Amygdala (tissue), 56 donors: Measurements from ENCODE around the gene RBM44.
"Not testable (repeated sequence)": the region's sequence is repeated elsewhere in the genome, so short reads cannot be mapped to it uniquely, and the experiment has no call there.

ENCODE experiments used
- DNase-seq, 56 donors: peaks; one replicate each; lab custom pipeline; 2025; lab: John Stamatoyannopoulos, UW

Gene RBM44

GRCh38 chr2:237774811-237775553 lies 23.6 kb upstream of the RBM44 start:
- DNase-seq = peak in 1 of 56 donors; percentile 30

DNA sequence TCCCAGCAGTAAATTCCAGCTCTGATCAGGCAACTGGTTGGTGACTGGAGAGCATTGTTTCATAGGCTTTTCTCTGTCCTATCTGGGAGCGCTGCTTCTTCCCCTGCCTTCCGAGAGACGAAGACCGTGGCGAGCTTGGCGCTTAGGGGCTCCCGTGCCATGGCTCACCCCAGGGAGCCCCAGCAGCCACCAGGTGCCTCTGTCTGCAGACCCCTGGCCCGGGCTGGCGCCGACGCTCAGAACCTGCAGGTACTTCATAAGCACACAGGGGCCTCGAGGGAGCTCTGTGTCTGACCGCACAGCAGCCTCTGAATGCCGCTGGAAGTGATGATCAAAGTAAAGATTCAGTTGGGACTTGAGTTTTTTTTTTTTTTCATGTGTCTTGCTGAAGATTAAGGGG lies 19.1 kb upstream of the RBM44 start:
- DNase-seq = no peak

GRCh38 chr2:237782181-237782580 lies 16.4 kb upstream of the RBM44 start:
- DNase-seq = no peak

DNA sequence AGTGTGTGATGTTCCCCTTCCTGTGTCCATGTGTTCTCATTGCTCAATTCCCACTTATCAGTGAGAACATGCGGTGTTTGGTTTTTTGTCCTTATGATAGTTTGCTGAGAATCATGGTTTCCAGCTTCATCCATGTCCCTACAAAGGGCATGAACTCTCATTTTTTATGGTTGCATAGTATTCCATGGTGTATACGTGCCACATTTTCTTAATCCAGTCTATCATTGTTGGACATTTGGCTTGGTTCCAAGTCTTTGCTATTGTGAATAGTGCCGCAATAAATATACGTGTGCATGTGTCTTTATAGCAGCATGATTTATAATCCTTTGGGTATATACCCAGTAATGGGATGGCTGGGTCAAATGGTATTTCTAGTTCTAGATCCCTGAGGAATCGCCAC lies 14.9 kb upstream of the RBM44 start:
- DNase-seq = not testable (repeated sequence)

- DNase-seq = no peak
Measured at GRCh38 chr2:237786936-237787335, 11.6 kb upstream of the RBM44 start.

GRCh38 chr2:237790353-237790752 lies 8.2 kb upstream of the RBM44 start:
- no peak for DNase-seq

- no peak for DNase-seq
Measured at GRCh38 chr2:237791977-237792727, 6.4 kb upstream of the RBM44 start.

DNA sequence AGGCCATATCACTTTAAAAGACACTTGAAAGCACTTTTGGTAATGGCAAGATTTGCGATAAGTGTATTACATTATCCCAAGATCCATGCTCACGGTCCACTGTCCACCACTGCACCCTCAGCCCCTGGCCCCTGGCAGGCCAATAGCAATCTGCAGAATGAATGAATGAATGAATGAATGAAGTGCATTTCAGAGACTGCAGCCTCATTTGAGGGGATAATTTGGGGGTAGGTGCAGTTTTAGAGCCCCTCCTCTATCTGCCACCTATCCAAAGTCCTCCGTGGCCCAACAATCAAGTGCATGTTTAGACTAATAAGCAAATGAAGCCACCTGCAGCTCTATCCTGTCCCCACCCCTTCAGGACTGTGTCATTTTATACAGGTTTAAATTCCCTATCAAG lies 1.3 kb upstream of the RBM44 start:
- DNase-seq = no peak

- no peak for DNase-seq
Measured at GRCh38 chr2:237799060-237799428, 465 bp downstream of the RBM44 start.

DNA sequence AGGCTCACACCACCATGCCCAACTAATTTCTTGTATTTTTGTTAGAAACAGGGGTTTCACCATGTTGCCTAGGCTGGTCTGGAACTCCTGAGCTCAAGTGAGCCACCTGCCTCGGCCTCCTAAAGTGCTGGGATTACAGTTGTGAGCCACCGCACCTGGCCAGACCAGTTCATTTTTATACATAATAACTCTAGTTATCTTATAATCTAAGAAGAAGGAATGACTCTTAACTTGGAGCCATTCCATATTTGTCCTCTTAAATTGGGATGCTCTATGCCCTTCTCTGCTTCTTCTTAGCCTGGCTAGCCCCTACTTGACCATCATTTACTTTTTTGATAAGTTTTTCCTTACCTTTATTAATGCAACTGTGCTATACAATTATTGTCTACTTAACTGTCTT lies 2.9 kb downstream of the RBM44 start:
- DNase-seq = no peak

DNA sequence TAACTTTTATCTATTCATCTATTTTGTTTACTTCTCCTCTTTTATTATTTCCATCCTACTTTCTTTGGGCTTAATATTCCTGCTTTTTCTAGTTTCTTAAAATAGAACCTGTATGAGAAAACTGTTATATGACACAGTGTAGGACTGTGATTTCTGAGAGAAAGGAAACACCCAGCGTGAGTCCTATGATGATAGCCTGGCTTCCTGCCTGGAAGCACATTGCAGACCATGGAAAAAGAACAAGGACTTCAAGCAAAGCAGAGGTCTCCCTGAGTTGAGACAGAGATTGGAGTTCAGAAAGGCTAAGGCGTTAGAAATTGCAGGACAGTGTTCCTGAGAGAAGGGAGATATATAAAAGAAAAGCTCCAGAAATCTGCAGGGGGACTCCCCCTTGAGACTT lies 7.8 kb downstream of the RBM44 start:
- no peak for DNase-seq

DNA sequence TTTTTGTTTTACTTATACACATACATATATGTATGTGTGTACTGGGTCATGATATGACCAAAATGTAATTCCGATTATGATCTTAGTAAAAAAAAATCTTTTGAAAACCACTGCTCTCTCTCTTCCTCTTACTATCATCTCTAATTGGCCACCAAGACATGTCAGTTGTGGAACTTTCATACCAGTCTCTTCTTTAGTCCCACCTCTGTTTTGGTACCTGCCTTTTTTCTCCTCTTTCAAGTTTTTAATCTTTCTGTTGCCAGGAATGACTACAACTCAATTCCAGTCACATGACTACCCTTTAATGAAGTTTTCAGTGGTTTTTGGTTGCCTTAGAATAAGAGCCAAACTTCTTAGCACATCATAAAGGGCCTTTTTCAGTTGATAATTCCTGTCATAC lies 17.1 kb downstream of the RBM44 start:
- DNase-seq = no peak

- DNase-seq = no peak
Measured at GRCh38 chr2:237816531-237816930, 18.0 kb downstream of the RBM44 start.

DNA sequence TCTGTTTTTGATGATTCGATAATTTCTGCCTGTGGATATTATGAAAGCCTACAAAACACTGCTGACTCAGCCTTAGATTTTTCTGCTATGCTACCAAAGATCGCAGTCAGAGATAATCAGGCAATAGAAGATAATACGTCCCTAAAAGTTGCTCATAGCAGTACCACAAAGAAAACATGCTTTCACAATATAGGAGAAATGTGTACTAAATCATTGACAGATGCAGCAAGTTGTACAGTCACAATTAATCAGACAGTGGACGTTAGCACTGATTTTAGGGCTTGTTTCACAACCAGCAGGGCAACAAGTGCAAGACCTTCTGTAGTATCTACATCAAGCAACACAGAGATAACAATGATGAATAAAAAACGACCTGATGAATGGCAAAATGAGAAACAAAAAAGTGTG lies 19.5 kb downstream of the RBM44 start:
- DNase-seq = no peak

DNA sequence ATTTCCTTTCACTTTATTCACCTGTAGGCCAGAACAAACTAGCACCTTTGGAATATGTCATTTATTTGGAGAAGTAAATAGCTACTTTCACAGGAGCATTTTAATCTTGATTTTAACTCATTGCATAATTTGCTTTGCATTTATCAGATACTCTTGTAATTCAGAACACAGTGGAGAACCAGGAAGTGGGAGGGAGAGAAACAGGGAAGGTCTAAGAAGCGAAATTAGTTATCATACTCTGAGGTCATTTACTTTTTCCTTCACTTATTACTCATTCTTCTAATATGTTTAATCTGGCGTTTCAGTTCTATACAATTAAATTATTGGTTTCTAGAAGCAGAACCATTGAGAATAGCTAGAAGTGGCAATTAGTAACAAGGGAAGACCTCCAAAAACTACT lies 20.7 kb downstream of the RBM44 start:
- DNase-seq = no peak

DNA sequence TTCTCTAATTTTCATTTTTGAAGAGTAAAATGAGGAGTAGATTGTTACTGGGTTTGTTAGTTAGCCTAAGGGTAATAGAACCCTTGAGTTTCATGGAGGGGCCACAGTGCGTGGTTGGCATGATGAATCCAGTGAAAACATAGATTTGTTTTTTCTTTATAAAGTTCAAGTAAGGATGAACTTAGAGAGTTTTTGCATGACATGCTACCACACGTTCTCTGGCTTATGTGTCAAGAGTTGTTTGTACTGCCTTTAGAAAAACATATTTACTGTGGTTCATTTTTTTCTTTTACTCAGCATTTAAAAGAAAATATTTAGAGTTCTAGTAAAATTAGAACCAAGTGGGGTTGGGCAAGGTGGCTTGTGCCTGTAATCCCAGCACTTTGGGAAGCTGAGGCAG lies 21.8 kb downstream of the RBM44 start:
- DNase-seq = no peak

DNA sequence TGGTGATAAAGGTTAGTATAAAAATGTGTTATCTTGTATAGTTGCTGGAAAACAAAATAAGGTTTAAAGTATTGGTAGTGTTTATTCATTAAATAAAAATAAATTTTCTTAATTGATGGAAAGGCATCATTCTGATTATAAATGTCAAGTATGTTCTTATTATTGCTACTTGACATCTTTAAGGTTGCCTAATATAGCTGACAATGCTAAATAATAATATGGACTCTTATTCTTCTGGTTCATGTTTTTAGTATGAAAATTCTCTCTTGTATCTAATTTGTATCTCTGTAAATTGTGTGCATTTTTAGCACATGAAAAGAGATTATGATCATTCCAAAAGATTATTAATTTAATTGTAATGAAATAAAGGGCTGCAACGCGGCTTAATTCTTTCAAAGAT lies 25.0 kb downstream of the RBM44 start:
- DNase-seq = no peak

DNA sequence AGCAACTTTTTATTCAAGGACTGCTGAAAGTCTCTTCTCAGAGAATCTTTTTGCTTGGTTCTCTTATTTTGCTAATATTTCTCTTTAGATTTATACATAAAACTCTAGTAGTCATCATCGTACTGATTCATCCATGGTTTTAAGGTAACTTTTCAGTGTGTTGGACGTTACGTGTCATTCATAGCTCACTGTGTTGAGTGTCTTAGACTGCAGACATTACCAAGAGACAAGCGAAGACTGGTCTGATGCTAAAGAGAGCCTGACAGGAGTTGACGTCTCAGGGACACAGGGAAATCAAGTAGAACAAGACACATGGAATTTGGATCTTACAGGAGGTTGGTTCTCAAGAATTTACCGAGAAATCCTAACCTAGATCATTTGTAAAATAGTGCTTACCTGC lies 25.5 kb downstream of the RBM44 start:
- DNase-seq = no peak

DNA sequence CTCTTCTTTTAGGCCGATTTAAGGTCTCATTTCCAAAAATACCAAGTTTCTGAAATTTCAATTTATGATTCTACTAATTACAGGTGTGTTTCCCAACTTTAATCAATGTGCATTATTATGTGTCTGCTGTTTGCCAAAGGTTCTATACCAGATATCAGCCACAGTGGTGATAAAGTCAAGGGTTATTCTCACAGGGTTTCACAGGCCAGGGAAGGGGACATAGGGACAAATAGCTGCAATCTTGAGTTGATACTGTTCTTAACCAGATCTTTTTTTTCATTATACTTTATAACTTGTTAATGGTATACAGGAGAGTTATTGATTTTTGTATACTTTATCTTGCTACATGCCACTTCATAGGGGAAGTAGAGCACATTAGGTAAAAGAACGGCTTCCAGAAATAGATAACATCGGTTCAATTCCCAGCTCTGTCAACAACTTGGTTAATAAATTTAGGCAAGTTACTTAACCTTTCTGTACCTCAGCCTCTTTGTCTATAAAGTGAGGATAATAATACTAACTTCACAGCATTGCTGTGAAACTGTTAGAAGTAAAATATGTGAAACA lies 28.9 kb downstream of the RBM44 start:
- DNase-seq = no peak

DNA sequence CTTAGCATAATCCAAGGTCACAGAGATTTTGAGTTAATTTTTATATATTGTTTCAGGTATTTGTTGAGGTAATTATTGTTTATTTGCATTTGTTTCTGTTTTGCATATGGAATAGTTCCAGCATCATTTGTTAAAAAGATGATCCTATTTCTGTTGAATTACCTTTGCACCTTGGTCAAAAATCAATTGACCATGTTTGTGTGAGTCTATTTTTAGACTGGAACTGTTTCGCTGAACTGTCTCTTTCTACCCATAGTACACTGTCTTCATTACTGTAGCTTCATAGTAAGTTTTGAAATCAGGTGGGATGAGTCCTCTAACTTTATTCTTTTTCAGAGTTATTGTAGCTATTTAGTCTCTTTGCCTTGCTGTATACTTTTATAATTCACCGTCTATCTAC lies 31.9 kb downstream of the RBM44 start:
- DNase-seq = no peak

- no peak for DNase-seq
Measured at GRCh38 chr2:237833546-237833945, 35.0 kb downstream of the RBM44 start.

DNA sequence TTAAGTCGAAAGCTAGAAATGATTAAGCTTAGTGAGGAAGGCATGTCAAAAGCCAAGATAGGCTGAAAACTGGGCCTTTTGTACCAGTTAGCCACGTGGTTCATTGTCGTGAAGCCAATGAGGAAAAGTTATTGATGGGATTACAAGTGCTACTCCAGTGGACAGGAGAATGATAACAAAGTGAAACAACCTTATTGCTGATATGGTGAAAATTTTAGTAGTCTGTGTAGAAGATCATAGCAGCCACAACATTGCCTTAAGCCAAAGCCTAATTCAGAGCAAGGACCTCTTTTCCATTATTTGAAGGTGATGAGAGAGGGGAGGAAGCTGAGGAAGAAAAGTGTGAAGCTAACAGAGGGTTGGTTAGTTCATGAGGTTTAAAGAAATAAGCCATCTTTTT lies 36.8 kb downstream of the RBM44 start:
- no peak for DNase-seq
